Endothelial cell of umbilical vein (primary cell): ENCODE data around the gene UBE2G1. TPM values are rescaled to one million over a fixed set of nuclear protein-coding genes. Genes with fewer than 3 reads are reported as not detected.

Experiments
- BruUV-seq: library from RNA; stranded (reverse); fragments of 400-500 nt; replicated peaks from 2 replicates; lab custom pipeline; 2021; lab: Mats Ljungman, UMichigan
- CTCF ChIA-PET: fragments of 300-600, 350-600 bp; sonication (Branson Sonifier 250); formaldehyde crosslinking; loops from one replicate; lab custom pipeline; 2021; ENCODE audit warnings: antibody characterized with exemption, inconsistent platforms; lab: Charles Lee
- POLR2A ChIA-PET: fragments of 300-600, 350-600 bp; sonication (Branson Sonifier 250); formaldehyde crosslinking; loops from one replicate; lab custom pipeline; 2021; ENCODE audit warnings: antibody characterized with exemption, inconsistent platforms; lab: Charles Lee
- DNase-seq: peaks from one replicate; pipeline ENCODE4 v3.0.0-alpha.2; 2011; ENCODE audit warnings: low read depth, low spot score
- FAIRE-seq: peaks from 2 replicates; lab custom pipeline; 2011; peaks lifted over from hg19 to GRCh38; lab: Jason Lieb, UNC
- H2AFZ ChIP-seq: 2 replicates; pipeline ENCODE4 v1.6.0; 2012; ENCODE audit warnings: low read depth, low read length, control low read depth, inconsistent platforms
- H3K27ac ChIP-seq: 2 replicates; pipeline ENCODE4 v1.5.1; 2011; ENCODE audit warnings: low read depth, mild to moderate bottlenecking, control low read depth, low read length, moderate library complexity; ENCODE audit not compliant: insufficient read depth
- H3K27me3 ChIP-seq, 2 experiments: 2 replicates each; pipeline versions ENCODE4 v1.6.0 to v1.6.1; 2011; ENCODE audit warnings: low read length in 2 of 2, mixed read lengths in 1 of 2; ENCODE audit not compliant: control insufficient read depth in 2 of 2, insufficient read depth in 2 of 2
- H3K36me3 ChIP-seq, 2 experiments: 2 replicates in 1 of 2; 3 replicates in 1 of 2; pipeline ENCODE4 v1.5.1; 2011; ENCODE audit warnings: low read length in 2 of 2, mild to moderate bottlenecking in 1 of 2, moderate library complexity in 1 of 2; ENCODE audit not compliant: control insufficient read depth in 2 of 2, insufficient read depth in 2 of 2; ENCODE audit errors: extremely low read depth in 1 of 2
- H3K4me1 ChIP-seq: 3 replicates; pipeline ENCODE4 v1.5.1; 2011; ENCODE audit warnings: mild to moderate bottlenecking, low read length; ENCODE audit not compliant: control insufficient read depth, insufficient read depth; ENCODE audit errors: extremely low read depth
- H3K4me2 ChIP-seq: 2 replicates; pipeline ENCODE4 v1.6.1; 2011; ENCODE audit warnings: low read length, control low read depth, mixed read lengths; ENCODE audit not compliant: insufficient read depth
- H3K4me3 ChIP-seq, 3 experiments: fragments of 200-600 bp in 1 of 3; sonication (generic), shearing (Covaris generic) in 1 of 3; replicated peaks in 1 of 3; 2 replicates each; pipeline ENCODE4 v1.5.1; 2011 to 2016; ENCODE audit warnings: control low read depth in 3 of 3, low read length in 3 of 3, mild to moderate bottlenecking in 2 of 3, inconsistent platforms in 1 of 3, low read depth in 1 of 3, moderate library complexity in 1 of 3; ENCODE audit not compliant: insufficient read depth in 1 of 3
- H3K79me2 ChIP-seq: 2 replicates; pipeline ENCODE4 v1.6.0; 2012; ENCODE audit warnings: low read length, inconsistent platforms; ENCODE audit not compliant: control insufficient read depth, insufficient read depth
- H3K9ac ChIP-seq: replicated peaks from 2 replicates; pipeline ENCODE3; 2011; ENCODE audit warnings: low read length, control low read depth; ENCODE audit not compliant: insufficient read depth; ENCODE audit errors: extremely low read depth
- H3K9me1 ChIP-seq: replicated peaks from 3 replicates; pipeline ENCODE4 v1.6.0; 2011; ENCODE audit warnings: mild to moderate bottlenecking, low read length; ENCODE audit not compliant: control insufficient read depth, insufficient read depth; ENCODE audit errors: extremely low read depth
- H3K9me3 ChIP-seq: replicated peaks from 2 replicates; pipeline ENCODE4 v1.5.1; 2012; ENCODE audit warnings: low read length, inconsistent platforms; ENCODE audit not compliant: control insufficient read depth, insufficient read depth
- H4K20me1 ChIP-seq: replicated peaks from 2 replicates; pipeline ENCODE3; 2011; ENCODE audit warnings: mild to moderate bottlenecking, low read length; ENCODE audit not compliant: control insufficient read depth, insufficient read depth; ENCODE audit errors: extremely low read depth
- EZH2 ChIP-seq: IDR thresholded peaks from 2 replicates; pipeline ENCODE4 v1.6.1; 2012; ENCODE audit warnings: borderline replicate concordance, low read depth, mild to moderate bottlenecking, moderate library complexity, low read length, inconsistent platforms; ENCODE audit not compliant: severe bottlenecking
- FOS ChIP-seq: IDR thresholded peaks from 2 replicates; pipeline ENCODE4 v1.6.1; 2011; ENCODE audit warnings: mild to moderate bottlenecking, low read length, moderate library complexity, borderline replicate concordance; ENCODE audit not compliant: insufficient read depth
- GATA2 ChIP-seq: IDR thresholded peaks from 2 replicates; pipeline ENCODE4 v1.7.0; 2011; ENCODE audit warnings: low read depth, mild to moderate bottlenecking, moderate library complexity, mixed read lengths, low read length; ENCODE audit not compliant: insufficient read length, insufficient read depth
- JUN ChIP-seq: IDR thresholded peaks from 2 replicates; pipeline ENCODE4 v1.6.1; 2011; ENCODE audit warnings: borderline replicate concordance, low read depth; ENCODE audit not compliant: insufficient read length, insufficient read depth
- MYC ChIP-seq: IDR thresholded peaks from one replicate; pipeline ENCODE4 v1.6.1; 2011; ENCODE audit warnings: mild to moderate bottlenecking, low read depth, low read length
- POLR2A ChIP-seq: IDR thresholded peaks from 2 replicates; pipeline ENCODE4 v1.6.1; 2012; ENCODE audit warnings: low read depth, mild to moderate bottlenecking, control low read depth, low read length
- POLR2AphosphoS5 ChIP-seq: IDR thresholded peaks from 2 replicates; pipeline ENCODE4 v1.6.1; 2012; ENCODE audit warnings: low read depth, mild to moderate bottlenecking, control low read depth, low read length, moderate library complexity; ENCODE audit not compliant: insufficient read depth
- dilution Hi-C: fragments of 300-500 bp; cut with MboI; formaldehyde crosslinking; loops from one replicate; pipeline ENCODE4 v1.15.0; 2019; ENCODE audit warnings: low sequenced_read_pairs; ENCODE audit not compliant: extremely low pct_ligation_motif_present
- intact Hi-C: fragments of 100-400 bp; cut with micrococcal nuclease; formaldehyde crosslinking; loops from one replicate; pipeline ENCODE4 v1.10.0; 2022
- polyA plus RNA-seq, 4 experiments: library from polyadenylated mRNA; depleted of rRNA in 3 of 4; stranded (reverse) in 3 of 4; unstranded in 1 of 4; fragments of >200 nt; gene quantifications; 2 replicates each; pipeline versions ENCODE4 v1.2.1 to v1.2.3, GENCODE V29; 2011 to 2012; ENCODE audit warnings: missing spikeins in 1 of 4
- total RNA-seq: library from RNA; stranded (reverse); gene quantifications from 2 replicates; pipeline ENCODE4 v1.2.3, GENCODE V29; 2021
- TF ChIP-seq, protein P1 (sequence below), 2 donors: IDR thresholded peaks; 1 replicate in 1 of 2; 2 replicates in 1 of 2; pipeline ENCODE4 v1.5.1; 2011; ENCODE audit warnings: low read length in 2 of 2, mild to moderate bottlenecking in 2 of 2, moderate library complexity in 2 of 2, control low read depth in 1 of 2, inconsistent platforms in 1 of 2, low read depth in 1 of 2; ENCODE audit not compliant: insufficient read depth in 1 of 2; ENCODE audit errors: extremely low read depth in 1 of 2
- TF ChIP-seq, protein P2 (sequence below): IDR thresholded peaks from 2 replicates; pipeline ENCODE4 v1.6.1; 2011; ENCODE audit not compliant: insufficient read depth, insufficient read length

UBE2G1 gene
- total and polyA plus RNA-seq, 2 donors (not counting 3 experiments of a cell fraction or from before 2014, with no cell fraction given): 29.2 to 79.6 TPM

DNA sequence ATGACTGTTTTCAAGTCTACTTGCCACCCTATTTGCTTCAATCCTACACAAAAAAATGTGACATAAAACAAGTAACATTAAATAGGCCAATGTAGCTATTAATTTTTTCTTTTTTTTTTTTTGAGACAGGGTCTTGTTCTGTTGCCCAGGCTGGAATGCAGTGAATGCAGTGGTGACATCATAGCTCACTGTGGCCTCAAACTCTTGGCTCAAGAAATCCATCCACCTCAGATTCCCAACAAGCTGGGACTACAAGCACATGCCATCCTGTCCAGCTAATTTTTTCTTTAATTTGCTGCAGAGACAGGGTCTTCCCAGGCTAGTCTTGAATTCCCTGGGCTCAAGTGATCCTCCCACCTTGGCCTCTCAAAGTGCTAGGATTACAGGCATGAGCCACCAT is 132.1 kb downstream of the UBE2G1 start:
- no peak overlapping the region for H3K4me2 ChIP-seq
- H3K4me3 ChIP-seq: no peak overlapping the region
- POLR2A ChIA-PET: interaction anchor here (0.7 kb wide), 1 partner anchor 428 kb away, joined by 6 read pairs; no protein-coding TSS in a partner anchor
- CTCF ChIA-PET: interaction anchor here (0.7 to 2.1 kb wide), 6 partner anchors 10 to 187 kb away, joined by 3 to 11 read pairs (median 3); no protein-coding TSS in a partner anchor
- dilution Hi-C loops: no loop called here
- no peaks in the 10 kb centered on the region for H3K9me1 ChIP-seq
- no peaks in the 10 kb centered on the region for H3K9me3 ChIP-seq
- no TSS peak for BruUV-seq
- no peak for DNase-seq
- peaks cover 7% of the 10 kb centered on the region in 2 experiments for H3K36me3 ChIP-seq
- H3K9ac ChIP-seq: no peak overlapping the region
- intact Hi-C loops: no loop called here
- H3K27me3 ChIP-seq: no peaks in the 10 kb centered on the region
- no peaks in the 10 kb centered on the region for H3K79me2 ChIP-seq
- no peak overlapping the region for H2AFZ ChIP-seq
- FAIRE-seq: no peak
- no peak for TF ChIP-seq JUN
- TF ChIP-seq POLR2AphosphoS5: no peak
- no peak for TF ChIP-seq MYC
- TF ChIP-seq, protein P1, sequence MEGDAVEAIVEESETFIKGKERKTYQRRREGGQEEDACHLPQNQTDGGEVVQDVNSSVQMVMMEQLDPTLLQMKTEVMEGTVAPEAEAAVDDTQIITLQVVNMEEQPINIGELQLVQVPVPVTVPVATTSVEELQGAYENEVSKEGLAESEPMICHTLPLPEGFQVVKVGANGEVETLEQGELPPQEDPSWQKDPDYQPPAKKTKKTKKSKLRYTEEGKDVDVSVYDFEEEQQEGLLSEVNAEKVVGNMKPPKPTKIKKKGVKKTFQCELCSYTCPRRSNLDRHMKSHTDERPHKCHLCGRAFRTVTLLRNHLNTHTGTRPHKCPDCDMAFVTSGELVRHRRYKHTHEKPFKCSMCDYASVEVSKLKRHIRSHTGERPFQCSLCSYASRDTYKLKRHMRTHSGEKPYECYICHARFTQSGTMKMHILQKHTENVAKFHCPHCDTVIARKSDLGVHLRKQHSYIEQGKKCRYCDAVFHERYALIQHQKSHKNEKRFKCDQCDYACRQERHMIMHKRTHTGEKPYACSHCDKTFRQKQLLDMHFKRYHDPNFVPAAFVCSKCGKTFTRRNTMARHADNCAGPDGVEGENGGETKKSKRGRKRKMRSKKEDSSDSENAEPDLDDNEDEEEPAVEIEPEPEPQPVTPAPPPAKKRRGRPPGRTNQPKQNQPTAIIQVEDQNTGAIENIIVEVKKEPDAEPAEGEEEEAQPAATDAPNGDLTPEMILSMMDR (IDR thresholded peaks at IDR 0.05; ENCODE audit: extremely low read depth in 1 of 2, insufficient read depth in 1 of 2, low read depth in 1 of 2, low read length in 2 of 2): no peak
- TF ChIP-seq, protein P2, sequence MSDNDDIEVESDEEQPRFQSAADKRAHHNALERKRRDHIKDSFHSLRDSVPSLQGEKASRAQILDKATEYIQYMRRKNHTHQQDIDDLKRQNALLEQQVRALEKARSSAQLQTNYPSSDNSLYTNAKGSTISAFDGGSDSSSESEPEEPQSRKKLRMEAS: no peak
- TF ChIP-seq EZH2: no peak
- no peak for TF ChIP-seq GATA2
- TF ChIP-seq POLR2A: no peak
- no peak for TF ChIP-seq FOS
- no peak overlapping the region for H3K27ac ChIP-seq
- no peaks in the 10 kb centered on the region for H4K20me1 ChIP-seq
- peaks cover 17% of the 10 kb centered on the region for H3K4me1 ChIP-seq
